Prostate gland (tissue), 2 donors: ENCODE data around the gene TNNC2.

Experiments
- CTCF ChIP-seq, 4 experiments: fragments of 200-600 bp in 2 of 4; fragments of 450-650 bp in 2 of 4; sonication (generic) in 2 of 4; IDR thresholded peaks; 1 replicate in 3 of 4; 2 replicates in 1 of 4; pipeline ENCODE4 v1.5.1; 2016 to 2019; ENCODE audit warnings: antibody characterized with exemption in 4 of 4, mild to moderate bottlenecking in 2 of 4, moderate library complexity in 2 of 4
- POLR2A ChIP-seq: fragments of 450-650 bp; IDR thresholded peaks from one replicate; pipeline ENCODE4 v1.6.1; 2016; ENCODE audit warnings: antibody characterized with exemption, mild to moderate bottlenecking
- POLR2AphosphoS5 ChIP-seq: sonication (generic); formaldehyde crosslinking; IDR thresholded peaks from one replicate; pipeline ENCODE4 v1.6.1; 2017; ENCODE audit warnings: antibody characterized with exemption

GRCh38 chr20:45860560-45861220 lies 33.6 kb upstream of the TNNC2 start:
- TF ChIP-seq CTCF (IDR thresholded peaks at IDR 0.05) (no peak), POLR2A (no peak), POLR2AphosphoS5 (no peak)
